Stimulated activated CD8-positive, alpha-beta memory T cell treated with anti-CD3 and anti-CD28 coated beads, Interleukin-7, amount 100 ng/mL, for 4 hours (primary cell): ENCODE results near the gene GAS2.
"Not testable (repeated sequence)": the region's sequence is repeated elsewhere in the genome, so short reads cannot be mapped to it uniquely, and the experiment has no call there.

Experiments used
- DNase-seq, 2 donors: peaks; one replicate each; pipeline ENCODE4 v3.0.0-alpha.2; 2020; ENCODE audit warnings: low read depth in 2 of 2

Gene GAS2

GRCh38 chr11:22666325-22666687 lies at the start of gene GAS2:
TSS of gene GAS2 (plus strand) at chr11:22666611. CDS start at chr11:22674870, 8,259 bp downstream.
- DNase-seq = no peak

DNA sequence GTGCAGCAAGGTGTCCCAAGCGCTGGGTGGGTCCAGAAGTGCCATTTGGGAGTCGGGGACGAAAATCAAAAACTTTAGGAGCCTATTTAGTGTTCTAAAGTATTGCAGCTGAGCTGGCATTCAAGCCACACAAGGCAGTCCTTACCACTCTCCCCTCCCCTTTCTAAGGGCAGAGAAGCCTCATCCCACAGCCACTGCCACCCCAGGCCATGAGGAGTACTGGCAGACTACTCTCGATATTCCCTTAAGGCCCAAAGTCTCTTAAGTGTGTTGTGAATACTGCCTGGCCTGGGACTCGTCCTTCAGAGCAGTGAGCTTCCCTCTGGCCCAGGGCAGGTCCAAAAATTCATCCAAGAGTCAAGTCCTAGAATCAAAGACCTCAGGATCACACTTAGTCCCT lies 48.5 kb upstream of the GAS2 start:
- no peak for DNase-seq

DNA sequence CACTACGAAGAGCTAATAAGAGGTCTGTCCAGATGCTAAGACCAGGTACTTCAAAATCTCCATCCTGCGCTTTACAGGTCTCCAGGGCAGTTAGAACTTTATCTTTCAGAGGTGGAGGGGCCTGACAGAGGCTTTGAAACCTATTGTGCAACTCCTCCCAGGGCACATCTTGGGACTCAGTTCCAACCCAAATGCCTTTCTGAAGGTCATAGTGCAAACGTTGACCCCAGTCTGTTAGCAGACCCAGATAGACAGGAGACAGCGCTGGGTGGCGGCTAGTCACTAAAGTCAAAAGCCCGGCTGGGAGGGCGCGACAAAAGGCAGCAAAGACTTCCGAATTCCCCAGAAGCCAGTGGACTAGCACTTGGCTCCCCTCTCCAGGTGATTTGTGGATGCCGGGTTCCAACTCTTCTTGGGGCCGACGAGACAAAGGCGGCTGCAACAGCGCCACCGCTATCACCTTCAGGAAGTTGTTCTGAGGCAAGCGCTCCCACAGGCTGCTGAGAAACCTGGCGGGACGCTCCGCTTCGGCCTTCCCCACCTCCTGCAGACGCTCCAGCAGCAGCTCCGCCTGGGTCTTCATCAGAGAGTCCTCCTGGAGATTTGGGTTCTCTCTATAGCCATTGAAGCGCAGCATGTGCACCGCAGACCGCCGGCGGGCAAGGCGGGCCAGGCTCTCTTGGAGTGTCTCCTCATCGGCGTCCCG lies 41.5 kb upstream of the GAS2 start:
- DNase-seq = peak in 1 of 2 donors; percentile 40

- peak; percentile 84 to 96 for DNase-seq
Measured at GRCh38 chr11:22625448-22626287, 40.7 kb upstream of the GAS2 start, which contains the start of gene FANCF. TSS of gene FANCF (minus strand) at chr11:22625823. CDS start at chr11:22625810, 13 bp downstream.

DNA sequence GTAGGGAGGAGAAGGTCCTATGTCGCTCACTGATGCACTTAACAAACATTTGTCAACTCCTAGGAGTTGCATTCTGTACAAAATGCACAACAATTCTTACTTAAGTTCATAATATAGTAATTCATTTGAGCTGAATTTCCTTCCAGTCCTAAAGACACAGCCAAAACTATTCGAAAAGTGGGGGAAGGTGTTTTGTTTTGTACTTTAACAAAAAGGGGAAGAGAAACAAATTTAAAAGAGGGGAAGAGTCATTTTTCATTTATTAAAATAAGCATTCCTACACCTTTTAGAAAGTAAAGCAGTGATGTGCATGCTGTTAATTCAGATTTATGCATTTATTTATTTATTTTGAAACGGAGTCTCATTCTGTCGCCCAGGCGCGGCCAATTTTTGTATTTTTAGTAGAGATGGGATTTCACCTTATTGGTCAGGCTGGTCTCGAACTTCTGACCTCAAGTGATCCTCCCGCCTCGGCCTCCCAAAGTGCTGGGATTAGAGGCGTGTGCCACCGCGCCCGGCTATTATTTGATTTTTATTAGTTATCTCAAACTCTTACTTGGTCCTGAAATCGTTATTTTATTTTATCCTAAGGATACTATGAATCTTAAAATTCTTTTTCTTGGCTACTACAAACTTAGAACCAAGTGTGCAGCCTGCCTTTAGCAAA lies 39.7 kb upstream of the GAS2 start:
- no peak for DNase-seq

- DNase-seq = no peak
Measured at GRCh38 chr11:22627421-22627820, 39.0 kb upstream of the GAS2 start.

DNA sequence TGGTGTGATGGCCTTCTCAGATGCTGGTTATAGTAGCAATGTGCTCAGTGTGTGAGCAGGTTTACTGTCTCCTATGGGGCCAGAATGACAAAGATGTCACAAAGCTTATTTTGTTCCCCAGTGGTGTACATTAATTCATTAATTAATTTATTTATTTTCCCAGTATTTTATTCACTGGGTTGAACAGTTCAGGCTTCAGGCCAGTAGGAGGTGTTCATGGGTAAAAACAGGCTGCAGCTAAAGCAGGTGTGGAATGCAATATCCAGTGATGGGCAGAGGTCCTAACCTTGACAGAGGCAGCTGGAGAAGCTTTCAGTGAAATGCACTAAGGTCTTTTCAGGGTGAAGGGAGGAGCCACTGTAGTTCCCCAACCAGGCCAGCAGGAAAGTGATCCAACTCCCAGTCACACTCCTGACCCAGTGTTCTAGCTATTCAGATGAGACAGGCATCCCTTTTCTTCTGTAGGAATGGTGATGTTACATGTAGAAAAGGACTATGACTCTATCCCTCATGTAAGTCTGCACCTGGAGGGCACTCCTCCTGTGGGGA lies 33.0 kb upstream of the GAS2 start:
- DNase-seq = no peak

GRCh38 chr11:22634897-22635629 lies 31.3 kb upstream of the GAS2 start:
- no peak for DNase-seq

DNA sequence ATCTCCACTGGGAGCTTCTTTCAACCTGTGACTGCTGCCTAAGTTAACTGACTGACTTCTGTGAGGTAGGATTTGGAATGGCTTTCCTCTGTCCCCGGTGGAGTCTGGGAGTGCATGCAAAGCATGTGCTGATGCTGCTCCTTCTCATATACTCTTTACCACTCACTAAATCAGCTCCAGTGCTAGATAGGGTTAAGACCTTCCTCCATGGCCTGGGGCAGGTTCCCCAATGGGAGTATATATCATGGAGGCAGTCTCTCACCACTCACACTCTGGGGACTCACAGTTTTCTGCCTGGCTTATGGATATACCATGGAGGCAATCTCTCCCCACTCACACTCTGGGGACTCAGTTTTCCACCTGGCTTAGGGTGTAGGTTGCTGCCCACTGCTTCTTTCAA lies 30.7 kb upstream of the GAS2 start:
- DNase-seq = no peak

- DNase-seq = no peak
Measured at GRCh38 chr11:22640862-22641261, 25.5 kb upstream of the GAS2 start.

- DNase-seq = no peak
Measured at GRCh38 chr11:22641559-22641958, 24.9 kb upstream of the GAS2 start.

- DNase-seq = not testable (repeated sequence)
Measured at GRCh38 chr11:22652346-22652745, 14.1 kb upstream of the GAS2 start.

DNA sequence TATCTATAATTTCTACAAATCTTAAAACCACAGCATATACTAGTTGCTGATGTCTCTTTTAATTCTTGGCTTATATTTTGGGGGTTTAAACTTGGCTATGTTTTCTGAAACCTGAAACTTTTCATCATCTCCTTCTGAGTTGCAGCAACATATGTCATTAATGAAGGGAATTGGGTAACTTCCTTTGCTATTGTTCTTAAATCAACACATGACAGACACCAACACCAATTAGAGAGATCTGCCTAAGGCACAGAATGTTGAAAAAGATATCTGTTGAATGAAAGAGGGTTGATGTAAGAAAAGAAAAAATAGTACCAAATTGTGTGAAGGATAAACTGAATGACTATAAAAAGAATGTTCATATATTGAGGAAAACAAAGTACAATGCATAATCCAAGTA lies 10.3 kb upstream of the GAS2 start:
- DNase-seq = no peak

GRCh38 chr11:22657101-22657694 lies 9.2 kb upstream of the GAS2 start:
- DNase-seq = no peak

- DNase-seq = no peak
Measured at GRCh38 chr11:22659783-22660182, 6.6 kb upstream of the GAS2 start.

DNA sequence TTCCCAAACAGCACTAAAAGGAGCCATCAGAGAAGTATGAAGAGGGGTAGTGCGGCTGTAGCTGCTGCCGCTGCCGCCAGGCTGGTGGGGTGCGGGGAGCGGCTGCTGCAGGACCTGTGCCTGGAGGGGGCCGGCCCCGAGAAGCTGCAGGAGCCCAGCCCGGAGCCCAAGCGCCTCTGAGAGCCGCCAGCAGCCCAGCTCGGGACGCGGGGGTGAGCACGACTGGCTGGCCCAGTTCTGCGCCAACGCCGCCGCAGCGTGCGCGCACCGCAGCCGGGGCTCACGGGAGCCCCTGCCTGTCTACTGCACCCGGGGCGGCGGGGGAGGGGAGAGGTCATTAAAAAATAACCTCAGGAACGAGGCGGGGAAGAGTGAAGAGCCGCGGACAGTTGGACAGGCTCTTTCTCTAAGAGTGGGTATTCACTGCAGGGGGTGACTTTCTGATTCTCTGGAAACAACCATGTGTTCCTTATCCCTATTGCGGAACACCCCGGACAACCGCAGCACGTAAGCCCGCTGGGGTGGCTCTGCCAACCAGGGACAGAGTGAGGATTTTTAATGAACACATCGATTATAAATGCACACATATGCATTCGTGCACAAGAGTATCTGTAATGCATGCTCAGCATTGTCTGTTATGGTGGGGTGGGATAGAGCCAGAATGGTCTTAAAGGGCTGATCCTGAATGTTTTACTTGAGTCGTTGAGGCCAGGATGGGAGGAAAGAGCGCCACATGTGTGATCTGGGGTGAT lies 453 bp downstream of the GAS2 start:
- no peak for DNase-seq

- no peak for DNase-seq
Measured at GRCh38 chr11:22668005-22668796, 1.8 kb downstream of the GAS2 start.

DNA sequence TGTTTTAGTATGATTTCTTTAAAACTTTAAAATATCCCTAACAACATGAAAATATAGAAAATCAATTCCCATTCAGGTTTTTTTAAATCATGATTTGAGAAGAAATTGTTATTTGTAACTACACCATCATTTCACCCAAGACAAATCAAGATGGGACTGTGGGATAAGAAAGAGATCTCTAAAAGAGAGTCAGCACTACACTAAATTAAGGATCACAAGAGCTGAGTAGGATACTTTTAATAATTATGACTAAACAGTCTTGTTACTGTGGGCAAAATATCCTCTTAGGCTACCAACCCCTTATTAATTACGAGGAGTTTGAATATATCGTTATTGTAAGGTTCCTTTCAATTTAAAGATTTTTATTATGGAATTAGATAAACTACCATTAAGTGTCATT lies 3.0 kb downstream of the GAS2 start:
- DNase-seq = no peak

- DNase-seq = no peak
Measured at GRCh38 chr11:22670830-22671229, 4.4 kb downstream of the GAS2 start.

DNA sequence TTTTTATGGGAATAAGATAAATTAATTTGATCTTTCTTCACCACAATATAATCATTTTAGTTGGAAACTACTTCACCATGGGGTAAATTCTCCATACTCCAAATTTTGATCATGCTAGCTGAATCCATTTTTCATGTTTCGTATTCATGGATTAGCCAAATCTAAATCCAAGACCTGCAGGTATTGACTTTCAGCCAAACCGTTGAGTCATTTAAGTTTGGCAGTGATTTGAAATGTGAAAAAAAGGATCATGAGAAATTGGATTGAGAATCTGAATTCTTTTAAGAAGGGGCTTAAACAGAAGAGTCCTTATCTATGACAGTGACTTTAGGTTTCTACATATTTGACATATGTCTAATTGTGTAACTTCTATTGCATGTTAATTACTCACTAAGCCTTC lies 5.3 kb downstream of the GAS2 start:
- DNase-seq = no peak
